K562 (cell line): Measurements from ENCODE around the gene SEC14L2. TPM values are rescaled to one million over a fixed set of nuclear protein-coding genes. Genes with fewer than 3 reads are reported as not detected.

Experiments used
- CEBPB ChIP-seq: fragments of 450-650 bp; IDR thresholded peaks from 2 replicates; pipeline ENCODE4 v1.6.1; 2016; ENCODE audit warnings: missing genetic modification characterization, missing compliant biosample characterization
- CREB1 ChIP-seq, 2 experiments: sonication (generic) in 1 of 2; formaldehyde crosslinking in 1 of 2; IDR thresholded peaks; 2 replicates each; pipeline versions ENCODE4 v1.6.1 to v1.8.0; 2012 to 2022; ENCODE audit warnings: inconsistent platforms in 1 of 2, mild to moderate bottlenecking in 1 of 2, missing genetic modification reagents in 1 of 2, moderate library complexity in 1 of 2
- FOSL1 ChIP-seq: fragments of 200-800 bp; sonication (Bioruptor generic); conservative IDR thresholded peaks from 2 replicates; pipeline ENCODE4 v1.6.1; 2016; ENCODE audit warnings: missing genetic modification characterization, missing compliant biosample characterization
- GATAD2A ChIP-seq: fragments of 450-650 bp; IDR thresholded peaks from 2 replicates; pipeline ENCODE4 v1.6.1; 2017
- HDAC1 ChIP-seq, 2 experiments: fragments of 450-650 bp; IDR thresholded peaks; 2 replicates each; pipeline ENCODE4 v1.6.1; 2016 to 2017; ENCODE audit warnings: inconsistent platforms in 1 of 2, mild to moderate bottlenecking in 1 of 2, moderate library complexity in 1 of 2
- HMG20A ChIP-seq: fragments of 450-650 bp; formaldehyde crosslinking; conservative IDR thresholded peaks from 2 replicates; pipeline ENCODE4 v1.4.0; 2020; ENCODE audit warnings: mild to moderate bottlenecking, mixed read lengths
- IRF1 ChIP-seq: sonication (generic); formaldehyde crosslinking; IDR thresholded peaks from 2 replicates; pipeline ENCODE4 v1.8.0; 2022; ENCODE audit warnings: missing genetic modification reagents, mild to moderate bottlenecking, borderline replicate concordance
- KDM5B ChIP-seq: fragments of 200-600 bp; sonication (generic); IDR thresholded peaks from 2 replicates; pipeline ENCODE4 v1.6.1; 2012; ENCODE audit warnings: low read depth, mild to moderate bottlenecking, moderate library complexity, low read length, control low read depth, inconsistent platforms; ENCODE audit not compliant: insufficient replicate concordance
- MAFK ChIP-seq: IDR thresholded peaks from 2 replicates; pipeline ENCODE4 v1.6.1; 2011; ENCODE audit warnings: low read length, improper control_type of control experiment
- MYC ChIP-seq, 2 experiments: fragments of 250-450 bp in 1 of 2; sonication (Bioruptor Pico) in 1 of 2; IDR thresholded peaks; 2 replicates each; pipeline versions ENCODE4 v1.5.1 to v1.6.1; 2012 to 2021; ENCODE audit warnings: low read depth in 2 of 2, borderline replicate concordance in 1 of 2, improper control_type of control experiment in 1 of 2, low read length in 1 of 2, mild to moderate bottlenecking in 1 of 2, moderate library complexity in 1 of 2
- RERE ChIP-seq: sonication (generic); formaldehyde crosslinking; IDR thresholded peaks from 2 replicates; pipeline ENCODE4 v1.8.0; 2023; ENCODE audit warnings: missing genetic modification reagents, mild to moderate bottlenecking, borderline replicate concordance
- TEAD1 ChIP-seq, 2 experiments: fragments of 450-650 bp in 1 of 2; sonication (generic) in 1 of 2; formaldehyde crosslinking; IDR thresholded peaks; 2 replicates each; pipeline versions ENCODE4 v1.4.0 to v1.8.0; 2020 to 2022; ENCODE audit warnings: mild to moderate bottlenecking in 2 of 2, missing genetic modification reagents in 1 of 2
- YBX1 ChIP-seq: fragments of 450-650 bp; IDR thresholded peaks from 2 replicates; pipeline ENCODE4 v1.7.1; 2016; ENCODE audit warnings: mild to moderate bottlenecking
- ZKSCAN8 ChIP-seq: fragments of 200-800 bp; sonication (Bioruptor generic); IDR thresholded peaks from 2 replicates; pipeline ENCODE4 v1.6.1; 2016; ENCODE audit warnings: missing genetic modification characterization, missing compliant biosample characterization
- ZNF146 ChIP-seq: IDR thresholded peaks from one replicate; pipeline ENCODE4 v1.6.1; 2018; ENCODE audit warnings: missing compliant biosample characterization; ENCODE audit not compliant: unreplicated experiment
- ZNF263 ChIP-seq: sonication (generic); formaldehyde crosslinking; IDR thresholded peaks from 2 replicates; pipeline ENCODE4 v1.8.0; 2022; ENCODE audit warnings: mild to moderate bottlenecking, missing genetic modification reagents, borderline replicate concordance
- ZNF384 ChIP-seq: IDR thresholded peaks from 2 replicates; pipeline ENCODE4 v1.6.1; 2012; ENCODE audit warnings: low read depth, low read length, improper control_type of control experiment
- ZNF507 ChIP-seq: conservative IDR thresholded peaks from 2 replicates; pipeline ENCODE4 v1.6.1; 2017; ENCODE audit warnings: missing genetic modification characterization, missing compliant biosample characterization
- ZNF77 ChIP-seq: fragments of 250-450 bp; sonication (Bioruptor Pico); IDR thresholded peaks from 2 replicates; pipeline ENCODE4 v1.5.0; 2020
- ZSCAN32 ChIP-seq: fragments of 450-650 bp; formaldehyde crosslinking; IDR thresholded peaks from 2 replicates; pipeline ENCODE4 v1.4.0; 2020; ENCODE audit warnings: mild to moderate bottlenecking, moderate library complexity
- polyA plus RNA-seq, 8 experiments: library from polyadenylated mRNA; depleted of rRNA in 4 of 8; stranded (reverse) in 5 of 8; unstranded in 3 of 8; fragments of >200 nt; fragmentation: Nextera tagmentation in 2 of 8; fragmentation: Illumina TruSeq in 1 of 8; extraction: Ambion mirVana in 2 of 8; extraction: Trizol in 1 of 8; gene quantifications; 2 replicates each; pipeline versions ENCODE4 v1.2.1 to v1.2.3, GENCODE V29; 2011 to 2014; ENCODE audit warnings: inconsistent platforms in 1 of 8, missing spikeins in 1 of 8
- total RNA-seq, 7 experiments: library from RNA; depleted of rRNA in 6 of 7; stranded (reverse); fragments of >200 nt in 6 of 7; fragmentation: Illumina TruSeq in 2 of 7; extraction: Trizol in 2 of 7; gene quantifications; 2 replicates each; pipeline versions ENCODE4 v1.2.1 to v1.2.3, GENCODE V29; 2011 to 2021; ENCODE audit warnings: low replicate concordance in 1 of 7

The SEC14L2 gene
- total and polyA plus RNA-seq, 9 of the 15 experiments (the other 6 are each of a cell fraction or from before 2014, with no cell fraction given): 0.03 to 0.17 (median 0.10) TPM

- TF ChIP-seq ZNF507: no peak
- TF ChIP-seq GATAD2A: no peak
- no peak for TF ChIP-seq ZKSCAN8
- TF ChIP-seq MAFK: no peak
- TF ChIP-seq ZNF146: no peak
- TF ChIP-seq ZNF263 (CRISPR knock-in tag): no peak
- TF ChIP-seq YBX1: no peak
- peak; percentile 56 for TF ChIP-seq MYC (IDR thresholded peaks at IDR 0.05; ENCODE audit: low read depth, low read length)
- no peak for TF ChIP-seq MYC (CRISPR knock-in tag; IDR thresholded peaks at IDR 0.05; ENCODE audit: borderline replicate concordance, low read depth)
- TF ChIP-seq IRF1: no peak
- no peak for TF ChIP-seq HMG20A (CRISPR knock-in tag)
- TF ChIP-seq ZNF384: no peak
- peak; percentile 72 for TF ChIP-seq FOSL1 (tag)
- TF ChIP-seq RERE: no peak
- peak in 1 of 2 experiments; percentile 86; a peak in 1 of 4 replicates for TF ChIP-seq TEAD1 (CRISPR knock-in tag; IDR thresholded peaks at IDR 0.05)
- TF ChIP-seq CEBPB: no peak
- no peak for TF ChIP-seq HDAC1 (IDR thresholded peaks at IDR 0.05)
- no peak for TF ChIP-seq KDM5B
- no peak for TF ChIP-seq CREB1 (IDR thresholded peaks at IDR 0.05)
- no peak for TF ChIP-seq CREB1 (CRISPR knock-in tag; IDR thresholded peaks at IDR 0.05)
- no peak for TF ChIP-seq ZNF77 (CRISPR knock-in tag)
- TF ChIP-seq ZSCAN32 (CRISPR knock-in tag): no peak
Observed at GRCh38 chr22:30390974-30391691, 5.7 kb upstream of the SEC14L2 start (continued).
